Esophagus squamous epithelium (tissue), 5 donors: Measurements from ENCODE around the gene HNRNPK. TPM values are rescaled to one million over a fixed set of nuclear protein-coding genes. Genes with fewer than 3 reads are reported as not detected.

ENCODE experiments used
- DNase-seq: peaks from one replicate; lab custom pipeline; 2025; lab: John Stamatoyannopoulos, UW
- H3K27ac ChIP-seq, 4 donors: fragments of 200-600 bp; sonication (generic); one replicate each; pipeline ENCODE4 v1.5.1; 2016 to 2019; ENCODE audit warnings: mild to moderate bottlenecking in 1 of 4
- H3K27me3 ChIP-seq, 4 donors: fragments of 200-600 bp; sonication (generic); 1 replicate in 3 of 4; 2 replicates in 1 of 4; pipeline versions ENCODE4 v1.5.1 to v1.6.0; 2017 to 2021; ENCODE audit warnings: antibody characterized with exemption in 1 of 4
- H3K36me3 ChIP-seq, 3 donors: fragments of 200-600 bp; sonication (generic); one replicate each; pipeline ENCODE4 v1.5.1; 2016 to 2019
- H3K4me1 ChIP-seq, 3 donors: fragments of 200-600 bp; sonication (generic); one replicate each; pipeline ENCODE4 v1.5.1; 2017 to 2019
- H3K4me3 ChIP-seq, 4 donors: fragments of 200-600 bp; sonication (generic); 1 replicate in 3 of 4; 2 replicates in 1 of 4; pipeline ENCODE4 v1.5.1; 2016 to 2019; ENCODE audit warnings: mild to moderate bottlenecking in 2 of 4, moderate library complexity in 1 of 4
- H3K9me3 ChIP-seq, 3 donors: fragments of 200-600 bp; sonication (generic); one replicate each; pipeline ENCODE4 v1.5.1; 2016 to 2019
- POLR2A ChIP-seq, 4 donors: fragments of 450-650 bp; IDR thresholded peaks; one replicate each; pipeline ENCODE4 v1.6.1; 2017; ENCODE audit warnings: antibody characterized with exemption in 4 of 4, mild to moderate bottlenecking in 4 of 4, moderate library complexity in 3 of 4
- WGBS, 2 donors: methylation state at CpG; one replicate each; pipeline ENCODE4 v1.1.5; 2018; 5-methylcytosine and 5-hydroxymethylcytosine counted together
- intact Hi-C: fragments of 100-400 bp; cut with DNase I; formaldehyde crosslinking; loops from one replicate; pipeline ENCODE4 v1.15.0; 2022
- total RNA-seq, 4 donors: library from RNA; depleted of rRNA; stranded (reverse); fragments of >200 nt; gene quantifications; one replicate each; pipeline ENCODE4 v1.1.0, GENCODE V29; 2016
- TF ChIP-seq, protein P1 (sequence below), 6 experiments: fragments of 450-650 bp in 4 of 6; fragments of 200-600 bp in 2 of 6; sonication (generic) in 2 of 6; IDR thresholded peaks; one replicate each; pipeline ENCODE4 v1.5.1; 2016 to 2019; ENCODE audit warnings: antibody characterized with exemption in 6 of 6, mild to moderate bottlenecking in 4 of 6, moderate library complexity in 4 of 6
- donor health status: DM: yes; HTN: yes; CAD: no.

HNRNPK gene
- total RNA-seq, 4 donors from 2014 or later: 348 to 510 (median 452) TPM

DNA sequence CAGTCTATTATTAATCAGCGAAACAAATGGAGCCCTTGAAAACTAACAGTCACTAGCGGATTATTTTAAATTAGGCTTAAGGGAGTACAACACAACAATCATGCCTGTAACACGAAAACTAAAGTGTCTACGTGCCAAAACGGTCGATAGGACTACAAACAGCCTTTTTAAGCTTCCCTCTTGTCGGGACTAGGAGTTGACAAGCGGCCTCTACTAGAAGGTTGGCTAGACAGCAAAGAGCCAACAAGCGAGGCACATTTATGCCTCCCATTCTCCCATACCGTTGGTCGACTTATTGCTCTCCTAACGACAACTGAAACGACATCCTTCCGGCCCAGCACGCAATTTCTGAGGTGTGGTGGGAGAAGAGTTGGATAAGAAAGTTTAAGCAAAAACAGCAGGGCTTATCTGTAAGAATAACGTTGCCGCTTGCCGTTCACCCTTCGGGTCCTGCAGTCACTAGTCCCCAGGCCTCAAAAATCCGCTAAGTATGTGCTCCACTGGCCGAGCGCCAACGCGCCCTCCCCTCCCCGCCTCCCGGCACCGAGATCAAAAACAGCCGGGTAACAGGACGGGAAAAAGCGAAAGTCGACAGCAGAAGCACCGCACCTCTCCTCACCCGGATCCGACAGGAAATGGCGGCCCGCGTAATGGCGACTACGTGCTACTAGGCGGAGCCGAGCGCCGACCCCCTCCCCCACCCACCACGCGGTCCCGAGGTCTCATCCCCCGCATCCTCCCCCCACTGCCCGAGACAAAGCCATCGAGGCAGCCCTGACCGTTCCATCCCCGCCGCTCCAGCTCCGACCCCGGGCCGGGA, 813 bp downstream of the HNRNPK start:
- Histone ChIP-seq H3K4me3 (peak overlapping the region; percentile 88 to 98 (median 93)), H3K4me1 (peaks cover 7 to 67% (median 17%) of the 10 kb centered on the region in 3 donors), H3K9me3 (no peaks in the 10 kb centered on the region), H3K27ac (peak overlapping the region; percentile 97 to 100 (median 99)), H3K36me3 (peaks cover 0 to 36% (median 14%) of the 10 kb centered on the region in 3 donors), H3K27me3 (no peaks in the 10 kb centered on the region)
- TF ChIP-seq, protein P1, sequence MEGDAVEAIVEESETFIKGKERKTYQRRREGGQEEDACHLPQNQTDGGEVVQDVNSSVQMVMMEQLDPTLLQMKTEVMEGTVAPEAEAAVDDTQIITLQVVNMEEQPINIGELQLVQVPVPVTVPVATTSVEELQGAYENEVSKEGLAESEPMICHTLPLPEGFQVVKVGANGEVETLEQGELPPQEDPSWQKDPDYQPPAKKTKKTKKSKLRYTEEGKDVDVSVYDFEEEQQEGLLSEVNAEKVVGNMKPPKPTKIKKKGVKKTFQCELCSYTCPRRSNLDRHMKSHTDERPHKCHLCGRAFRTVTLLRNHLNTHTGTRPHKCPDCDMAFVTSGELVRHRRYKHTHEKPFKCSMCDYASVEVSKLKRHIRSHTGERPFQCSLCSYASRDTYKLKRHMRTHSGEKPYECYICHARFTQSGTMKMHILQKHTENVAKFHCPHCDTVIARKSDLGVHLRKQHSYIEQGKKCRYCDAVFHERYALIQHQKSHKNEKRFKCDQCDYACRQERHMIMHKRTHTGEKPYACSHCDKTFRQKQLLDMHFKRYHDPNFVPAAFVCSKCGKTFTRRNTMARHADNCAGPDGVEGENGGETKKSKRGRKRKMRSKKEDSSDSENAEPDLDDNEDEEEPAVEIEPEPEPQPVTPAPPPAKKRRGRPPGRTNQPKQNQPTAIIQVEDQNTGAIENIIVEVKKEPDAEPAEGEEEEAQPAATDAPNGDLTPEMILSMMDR (IDR thresholded peaks at IDR 0.05): no peak
- peak; percentile 41 for DNase-seq
- intact Hi-C loops: no loop called here
- 0% methylated on average over 15 of the region's 55 CpGs for WGBS, 2 donors

DNA sequence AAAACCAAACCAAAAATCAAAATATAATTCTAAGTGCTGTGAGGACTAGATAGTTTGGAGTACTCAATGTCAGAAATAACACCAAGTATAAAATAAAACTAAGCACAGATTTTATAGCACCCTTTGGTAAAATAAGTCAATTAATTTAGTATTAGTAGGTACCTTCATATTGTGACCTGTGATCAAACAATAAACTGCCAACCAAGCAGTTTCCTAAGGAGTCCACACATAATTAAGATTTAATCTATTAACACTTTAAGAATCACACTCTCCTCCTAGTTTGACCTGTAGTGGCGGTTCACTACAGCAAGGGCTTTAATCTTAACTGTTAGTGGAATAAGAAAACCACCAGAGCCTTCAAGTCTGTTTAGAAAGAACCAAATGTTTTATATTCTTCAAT, 2.8 kb downstream of the HNRNPK start:
- TF ChIP-seq POLR2A (IDR thresholded peaks at IDR 0.05): no peak
- TF ChIP-seq, protein P1 (IDR thresholded peaks at IDR 0.05): no peak
- intact Hi-C loops: no loop called here
- no peak overlapping the region for H3K27ac ChIP-seq
- H3K4me1 ChIP-seq: peaks cover 7 to 71% (median 17%) of the 10 kb centered on the region in 3 donors
- WGBS, 2 donors: 28 to 47% methylated on average over 1 of the region's 1 CpG
- no peak for DNase-seq
- peaks cover 12 to 56% (median 34%) of the 10 kb centered on the region in 3 donors for H3K36me3 ChIP-seq
- H3K4me3 ChIP-seq: peak overlapping the region in 2 of 4 donors; percentile 88
- H3K9me3 ChIP-seq: no peaks in the 10 kb centered on the region
- no peaks in the 10 kb centered on the region for H3K27me3 ChIP-seq

DNA sequence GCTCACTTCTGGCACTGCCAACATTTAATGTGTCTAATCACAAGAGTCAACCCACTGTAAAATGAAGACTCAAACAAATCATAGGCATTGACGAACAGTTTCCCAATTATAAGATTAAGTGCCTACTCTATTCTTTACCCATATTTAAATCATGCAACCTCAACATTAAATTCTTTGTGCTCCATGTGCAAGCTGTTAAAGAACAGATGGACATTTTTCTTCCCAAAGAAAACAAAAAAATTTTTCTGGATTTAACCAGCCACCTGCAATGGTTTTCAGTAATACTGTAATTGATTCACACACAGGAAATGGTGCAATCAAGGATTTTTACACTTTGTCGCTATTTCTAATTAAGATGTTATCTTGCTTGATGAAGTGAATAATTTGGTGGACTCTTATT, 3.6 kb downstream of the HNRNPK start:
- intact Hi-C loops: no loop called here
- peaks cover 12 to 64% (median 43%) of the 10 kb centered on the region in 3 donors for H3K36me3 ChIP-seq
- peaks cover 7 to 70% (median 15%) of the 10 kb centered on the region in 3 donors for H3K4me1 ChIP-seq
- no peak overlapping the region for H3K4me3 ChIP-seq
- TF ChIP-seq, protein P1 (IDR thresholded peaks at IDR 0.05): no peak
- TF ChIP-seq POLR2A (IDR thresholded peaks at IDR 0.05): no peak
- H3K27ac ChIP-seq: no peak overlapping the region
- no peak for DNase-seq
- 46 to 54% methylated on average over 2 of the region's 2 CpGs for WGBS, 2 donors
- no peaks in the 10 kb centered on the region for H3K27me3 ChIP-seq
- no peaks in the 10 kb centered on the region for H3K9me3 ChIP-seq

DNA sequence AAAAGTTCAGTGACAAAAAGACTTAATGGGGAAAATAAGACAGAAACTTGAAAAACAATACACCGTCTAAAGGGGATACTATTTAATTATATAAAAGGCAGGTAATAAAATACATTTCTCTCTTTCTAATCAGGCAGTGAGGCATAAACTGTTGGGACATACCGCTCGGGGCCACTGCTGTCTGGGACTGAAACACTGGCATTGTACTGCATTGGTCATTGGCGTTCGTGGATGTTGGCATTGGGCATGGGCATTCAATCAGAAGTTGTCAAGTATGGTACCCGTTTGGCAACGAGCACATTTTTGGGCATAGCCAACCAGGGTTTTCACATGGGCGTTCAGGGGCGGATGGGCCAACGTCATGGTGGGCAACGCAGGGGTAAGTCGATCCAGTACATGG, 4.7 kb downstream of the HNRNPK start:
- peaks cover 20 to 75% (median 53%) of the 10 kb centered on the region in 3 donors for H3K36me3 ChIP-seq
- TF ChIP-seq POLR2A (IDR thresholded peaks at IDR 0.05): no peak
- TF ChIP-seq, protein P1 (IDR thresholded peaks at IDR 0.05): no peak

DNA sequence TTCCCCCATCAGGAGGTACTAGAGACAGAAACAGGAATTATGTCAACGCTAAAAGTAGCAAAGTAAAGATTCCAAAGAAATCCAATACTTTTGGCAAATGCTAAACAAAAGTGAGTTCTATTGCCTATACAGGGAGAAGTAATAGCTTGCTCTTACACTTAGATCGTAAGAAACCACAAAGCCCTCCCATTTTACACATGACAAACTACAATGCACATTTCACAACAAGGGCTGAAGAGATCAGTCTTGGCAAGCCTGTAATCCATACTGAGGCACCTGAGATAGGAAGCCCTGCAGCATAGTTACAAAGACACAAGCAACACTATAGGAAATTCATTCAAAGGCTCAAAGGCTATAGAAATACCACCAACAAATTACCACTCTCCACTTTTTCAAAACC, 7.7 kb downstream of the HNRNPK start:
- no peak for DNase-seq
- WGBS, 2 donors: 29 to 37% methylated on average over 2 of the region's 2 CpGs
- H3K27ac ChIP-seq: no peak overlapping the region
- no peak overlapping the region for H3K4me3 ChIP-seq
- H3K4me1 ChIP-seq: peaks cover 2 to 54% (median 12%) of the 10 kb centered on the region in 3 donors
- TF ChIP-seq, protein P1 (IDR thresholded peaks at IDR 0.05): no peak
- TF ChIP-seq POLR2A (IDR thresholded peaks at IDR 0.05): no peak
- H3K36me3 ChIP-seq: peaks cover 20 to 100% (median 73%) of the 10 kb centered on the region in 3 donors
- H3K9me3 ChIP-seq: no peaks in the 10 kb centered on the region
- intact Hi-C loops: no loop called here
- no peaks in the 10 kb centered on the region for H3K27me3 ChIP-seq

More for the DNA sequence above, 4.7 kb downstream of the HNRNPK start:
- Histone ChIP-seq H3K9me3 (no peaks in the 10 kb centered on the region), H3K27ac (no peak overlapping the region), H3K4me1 (peaks cover 7 to 67% (median 15%) of the 10 kb centered on the region in 3 donors), H3K4me3 (no peak overlapping the region), H3K27me3 (no peaks in the 10 kb centered on the region)
- WGBS, 2 donors: 84 to 88% methylated on average over 12 of the region's 12 CpGs
- intact Hi-C loops: no loop called here
- DNase-seq: no peak
